HG03442 (cell line): Measurements from ENCODE around the gene KCNIP3.
A peak's percentile ranks its signal among the peaks of the same experiment; 100 is the strongest.

ENCODE experiments used
- ATAC-seq: cut with Tn5 transposase; IDR thresholded peaks from one replicate; pipeline ENCODE4 v1.9.1; 2021; ENCODE audit warnings: mild to moderate bottlenecking, moderate library complexity; ENCODE audit not compliant: unreplicated experiment

The KCNIP3 gene

DNA sequence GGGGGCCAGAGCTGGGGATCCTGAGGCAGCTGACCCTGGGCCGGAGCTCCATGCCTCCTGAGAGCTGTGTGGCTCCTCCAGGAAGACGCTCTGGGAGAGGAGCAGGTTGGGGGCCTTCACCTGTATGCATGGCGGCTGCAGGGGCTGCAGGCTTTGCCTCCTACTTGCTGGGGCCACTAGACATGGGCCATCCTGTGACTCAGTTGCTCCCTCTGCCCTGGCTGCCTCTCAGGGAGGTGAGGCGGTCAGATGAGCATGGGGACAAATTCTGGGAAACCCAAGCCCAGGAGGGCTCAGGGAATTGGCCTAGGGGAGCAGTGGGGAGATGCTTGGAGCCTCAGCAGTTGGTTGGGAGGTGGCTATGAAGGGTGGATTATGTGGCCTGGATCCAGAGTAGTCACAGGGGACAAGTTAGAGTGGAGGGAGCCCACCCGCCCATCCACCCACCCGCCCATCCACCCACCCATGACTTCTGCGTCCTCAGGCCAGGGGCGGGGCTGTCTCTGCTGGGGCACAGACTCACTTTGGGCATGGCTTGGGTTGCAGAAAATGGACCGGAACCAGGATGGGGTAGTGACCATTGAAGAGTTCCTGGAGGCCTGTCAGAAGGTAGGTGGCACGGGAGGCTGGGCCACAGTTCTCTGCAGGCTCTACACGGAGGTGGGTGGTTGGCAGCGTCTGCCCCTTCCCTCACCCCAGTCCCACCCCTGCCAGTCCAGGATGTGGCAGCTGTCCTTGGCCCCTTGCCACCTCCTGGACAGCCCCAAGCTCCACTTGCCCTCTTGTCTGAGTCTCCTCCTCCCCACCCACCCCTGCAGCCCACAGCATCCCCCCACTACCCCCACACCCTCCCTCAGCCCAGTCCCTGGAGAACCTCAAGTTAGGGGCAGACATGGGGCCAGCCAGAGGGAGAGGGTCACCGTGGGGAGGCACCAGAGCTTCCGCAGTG lies 85.8 kb downstream of the KCNIP3 start:
- no peak for ATAC-seq

DNA sequence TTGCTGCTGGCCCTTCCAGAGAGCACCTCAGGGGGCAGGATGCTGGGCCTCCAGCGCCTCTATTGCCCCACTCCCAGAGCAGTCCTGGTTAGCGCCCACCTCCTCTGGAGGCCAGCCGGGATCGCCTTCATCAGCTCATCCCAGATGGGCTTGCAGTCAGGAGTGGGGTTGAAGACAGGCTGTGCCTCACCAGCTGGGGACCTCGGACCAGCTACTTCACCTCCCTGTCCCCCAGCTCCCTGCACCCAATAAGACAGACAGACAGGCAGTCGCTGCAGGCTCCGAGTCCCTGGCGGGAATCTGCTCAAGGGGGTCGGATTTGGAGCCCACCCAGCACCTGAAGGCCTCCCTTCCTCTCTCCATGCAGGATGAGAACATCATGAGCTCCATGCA lies 86.5 kb downstream of the KCNIP3 start:
- ATAC-seq = no peak

GRCh38 chr2:95384854-95385569 lies 87.9 kb downstream of the KCNIP3 start:
- ATAC-seq = no peak

- no peak for ATAC-seq
These were observed 88.4 kb downstream of the KCNIP3 start for GRCh38 chr2:95385570-95385984.

DNA sequence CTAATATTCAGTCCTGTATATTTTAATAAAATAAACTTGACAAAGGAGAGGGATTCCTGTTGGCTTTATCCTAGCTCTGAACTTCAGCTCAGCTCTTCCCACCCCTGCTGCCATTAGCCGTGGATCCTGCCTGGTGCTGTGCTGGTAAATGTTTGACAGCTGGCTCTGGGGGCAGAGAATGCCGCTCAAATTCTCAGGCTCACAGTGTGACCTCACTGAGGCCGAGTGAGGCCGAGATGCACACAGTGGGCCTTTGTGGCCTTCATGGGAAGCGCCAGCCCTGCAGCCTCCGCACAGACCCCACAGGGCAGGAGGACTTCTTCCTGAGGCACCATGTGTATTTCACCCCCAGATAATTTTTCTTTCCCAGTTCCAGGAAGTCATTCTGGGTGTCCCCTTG lies 88.9 kb downstream of the KCNIP3 start:
- ATAC-seq = no peak

DNA sequence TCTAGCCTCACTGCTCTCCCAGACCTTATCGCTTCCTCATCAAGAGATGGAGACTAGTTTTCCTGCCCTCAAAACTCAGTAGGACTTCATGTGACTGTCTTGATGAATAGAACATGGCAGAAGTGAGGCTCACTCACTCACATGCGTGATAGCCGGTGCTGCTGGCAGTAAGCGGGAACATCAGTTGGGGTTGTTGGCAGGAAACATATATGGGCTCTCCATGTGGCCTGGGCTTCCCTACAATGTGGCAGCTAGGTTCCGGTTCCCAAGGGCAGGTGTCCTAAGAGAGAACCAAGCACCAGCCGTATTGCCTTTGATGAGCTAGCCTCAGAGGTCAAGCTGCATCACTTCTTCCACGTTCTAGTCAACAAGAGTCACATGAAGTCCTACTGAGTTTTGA lies 90.2 kb downstream of the KCNIP3 start:
- ATAC-seq = no peak

DNA sequence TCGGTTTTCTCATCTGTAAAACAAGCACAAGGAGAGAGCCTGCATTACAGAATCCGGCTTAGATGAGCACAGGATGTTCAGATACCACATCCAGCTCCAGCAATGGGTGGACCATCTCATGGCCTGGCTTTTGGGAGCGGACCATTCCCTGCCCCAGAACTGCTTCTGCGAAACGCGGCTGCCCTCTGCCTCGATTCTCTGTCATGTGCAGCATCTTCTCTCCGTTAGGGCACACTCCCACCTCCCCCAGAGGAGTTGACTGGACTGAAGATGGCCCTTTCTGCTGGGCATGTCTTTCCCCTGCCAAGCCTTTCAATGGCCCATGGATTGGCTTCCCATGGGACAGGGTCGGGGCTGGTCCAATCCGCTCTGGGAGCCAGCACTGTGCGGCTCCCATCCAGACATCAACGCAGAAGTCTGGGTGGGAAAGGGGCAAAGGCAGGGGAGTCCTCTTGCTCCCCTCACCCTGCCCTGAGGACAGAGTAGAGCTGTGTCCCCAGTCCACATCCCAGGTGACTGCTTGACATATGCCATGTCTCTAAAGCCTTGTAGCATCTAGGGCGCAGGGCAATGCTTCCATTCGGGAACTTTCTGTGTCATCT lies 91.0 kb downstream of the KCNIP3 start:
- no peak for ATAC-seq

DNA sequence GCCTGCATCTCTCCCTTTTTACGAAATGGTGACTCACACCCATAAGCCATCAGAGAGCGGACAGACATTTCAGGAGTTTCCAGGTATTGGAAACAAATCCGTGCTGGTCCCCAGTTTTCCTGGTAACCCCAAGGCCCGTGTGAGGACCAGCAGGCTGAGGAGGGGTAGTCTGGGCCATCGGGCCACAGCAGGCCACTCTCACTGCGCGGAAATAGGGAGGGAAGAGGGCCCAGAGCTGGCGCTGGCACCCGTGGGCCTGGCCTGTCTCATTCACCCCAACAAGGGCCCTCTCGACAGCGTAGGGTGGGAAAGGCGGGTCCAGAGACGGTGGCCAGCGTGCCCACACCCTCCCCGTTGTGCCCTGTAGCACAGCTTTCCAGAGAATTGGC lies 91.7 kb downstream of the KCNIP3 start:
- ATAC-seq = no peak

GRCh38 chr2:95389245-95390119 lies 92.3 kb downstream of the KCNIP3 start:
- peak; percentile 72 for ATAC-seq

GRCh38 chr2:95390272-95390880 lies 93.2 kb downstream of the KCNIP3 start:
- no peak for ATAC-seq

DNA sequence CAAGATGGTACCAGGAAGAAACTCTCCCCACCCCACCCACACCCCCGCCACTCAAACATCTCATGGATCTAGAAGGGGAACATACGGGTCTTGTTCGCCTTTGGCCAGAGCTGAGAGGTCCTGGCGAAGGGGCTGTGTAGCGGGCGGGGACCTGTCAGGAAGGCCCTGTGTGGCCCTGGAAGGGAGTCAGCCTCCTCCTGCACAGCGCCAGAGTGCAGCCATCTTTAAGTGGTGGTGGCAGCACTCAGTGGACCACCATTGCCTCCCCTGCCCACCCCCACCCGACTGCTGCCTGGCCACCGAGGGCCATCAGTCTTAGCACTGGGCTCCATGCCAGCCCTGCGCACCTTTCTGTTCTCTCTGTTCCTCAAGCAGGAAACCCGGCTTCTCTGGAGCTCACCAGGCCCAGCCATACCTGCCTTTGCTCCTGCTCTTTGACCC lies 93.8 kb downstream of the KCNIP3 start:
- no peak for ATAC-seq

DNA sequence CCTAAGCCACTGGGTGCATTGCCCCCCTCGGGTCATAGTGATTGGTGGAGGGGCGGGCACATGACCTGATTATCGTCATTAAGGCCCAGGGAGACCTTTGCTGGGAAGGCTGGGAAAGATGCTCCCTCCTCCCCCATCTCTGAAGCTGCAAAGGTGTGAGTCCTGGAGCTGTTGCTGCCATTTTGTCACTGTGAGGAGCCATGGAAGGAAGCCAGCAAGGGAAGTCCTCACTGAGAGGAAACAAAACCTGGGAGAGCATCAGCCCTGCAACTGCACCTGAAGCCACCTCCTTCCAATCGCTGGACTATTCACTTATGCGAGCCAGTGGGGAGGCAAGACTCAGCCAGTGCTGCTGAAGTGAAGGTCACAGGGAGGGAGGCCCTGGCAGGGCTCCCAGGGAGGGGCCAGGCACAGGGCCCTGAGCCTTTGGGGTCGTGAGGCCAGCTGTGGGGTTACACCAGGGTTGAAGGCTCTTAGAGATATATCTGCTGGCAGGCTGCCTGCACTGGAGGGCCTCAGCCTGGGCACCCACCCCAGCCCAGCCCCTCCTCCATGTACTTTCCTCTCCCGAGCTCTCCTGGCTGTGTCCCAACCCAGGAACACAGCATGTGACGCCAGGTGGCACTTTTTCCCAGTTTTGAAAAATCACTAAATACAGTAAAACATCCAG lies 94.6 kb downstream of the KCNIP3 start:
- ATAC-seq = no peak

DNA sequence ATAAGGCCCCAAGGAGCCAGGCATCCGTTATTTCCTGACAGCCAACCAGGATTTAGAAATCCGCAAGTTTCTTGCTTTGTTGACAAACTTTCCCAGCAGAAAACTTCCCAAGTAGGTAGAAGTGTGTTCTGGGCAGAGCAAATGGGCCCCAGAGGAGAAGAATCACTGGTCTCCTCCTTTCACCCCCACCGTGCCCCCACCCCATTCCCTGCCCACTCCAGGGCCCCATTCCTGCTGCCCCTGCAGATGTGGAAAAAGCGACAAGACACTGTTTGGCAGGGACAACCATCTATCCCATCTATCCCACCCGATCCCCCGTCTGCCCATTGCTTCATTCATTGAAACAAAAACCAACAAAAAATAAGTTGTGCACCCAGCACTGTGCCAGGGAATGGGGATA lies 95.2 kb downstream of the KCNIP3 start:
- ATAC-seq = no peak

- ATAC-seq = no peak
These were observed 95.7 kb downstream of the KCNIP3 start for GRCh38 chr2:95392730-95393455.

- ATAC-seq = no peak
These were observed 96.8 kb downstream of the KCNIP3 start for GRCh38 chr2:95393901-95394300.

DNA sequence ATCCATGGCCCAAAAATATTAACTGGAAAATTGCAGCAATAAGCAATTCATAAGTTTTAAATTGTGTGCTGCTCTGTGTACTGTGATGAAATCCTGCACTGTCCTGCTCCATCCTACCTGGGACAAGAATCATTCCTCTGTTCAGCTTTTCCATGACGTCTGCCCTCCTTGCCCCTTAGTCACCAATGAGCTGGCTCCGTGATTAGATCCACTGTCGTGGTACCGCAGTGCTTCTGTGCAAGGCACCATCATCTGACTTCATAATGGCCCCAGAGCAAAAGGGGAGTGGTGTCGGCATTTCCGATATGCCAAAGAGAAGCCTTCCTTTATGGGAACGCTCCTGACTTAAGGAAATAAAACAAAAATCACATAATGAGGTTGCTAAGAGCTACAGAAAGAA lies 101.9 kb downstream of the KCNIP3 start:
- no peak for ATAC-seq

- no peak for ATAC-seq
These were observed 104.3 kb downstream of the KCNIP3 start for GRCh38 chr2:95401480-95401879.

DNA sequence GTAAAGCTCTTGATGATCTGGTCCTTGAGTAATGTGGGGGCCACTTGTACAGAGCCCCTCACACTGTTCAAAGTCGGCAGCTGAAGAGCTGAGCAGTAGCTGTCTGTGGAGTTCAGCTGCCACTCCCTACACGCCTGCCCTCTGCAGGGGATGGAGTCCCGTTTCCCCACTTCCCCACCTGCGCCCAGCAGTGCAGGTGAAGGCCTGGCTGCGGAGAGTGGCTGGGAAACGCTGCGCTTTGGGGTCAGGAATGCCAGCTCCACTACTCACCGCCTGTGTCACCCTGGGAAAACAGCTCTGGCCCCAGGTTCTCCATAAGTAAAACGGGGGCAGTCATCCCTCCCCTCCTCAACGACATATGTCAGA lies 104.8 kb downstream of the KCNIP3 start:
- ATAC-seq = peak; percentile 16
